K562 (cell line): ENCODE data around the gene ZNF607. TPM values are rescaled to one million over a fixed set of nuclear protein-coding genes. Genes with fewer than 3 reads are reported as not detected.
A peak's percentile ranks its signal among the peaks of the same experiment; 100 is the strongest.

Experiments
- ARID2 ChIP-seq: fragments of 450-650 bp; IDR thresholded peaks from 2 replicates; pipeline ENCODE4 v1.6.1; 2017; ENCODE audit warnings: antibody characterized with exemption, mild to moderate bottlenecking
- CBX8 ChIP-seq: fragments of 200-600 bp; sonication (generic); IDR thresholded peaks from 2 replicates; pipeline ENCODE4 v1.6.1; 2012; ENCODE audit warnings: borderline replicate concordance, mixed run types, low read depth, mild to moderate bottlenecking, moderate library complexity, mixed read lengths, low read length, control low read depth, inconsistent platforms; ENCODE audit not compliant: poor library complexity, severe bottlenecking; ENCODE audit errors: extremely low read depth
- CREB5 ChIP-seq: fragments of 250-450 bp; sonication (Bioruptor Pico); IDR thresholded peaks from 2 replicates; pipeline ENCODE4 v1.5.0; 2020; ENCODE audit warnings: mild to moderate bottlenecking
- ETS2 ChIP-seq: IDR thresholded peaks from 2 replicates; pipeline ENCODE4 v1.6.1; 2016; ENCODE audit warnings: borderline replicate concordance, missing genetic modification characterization, mild to moderate bottlenecking, moderate library complexity, missing compliant biosample characterization; ENCODE audit not compliant: poor library complexity, severe bottlenecking
- GABPB1 ChIP-seq: sonication (generic); formaldehyde crosslinking; IDR thresholded peaks from 2 replicates; pipeline ENCODE4 v1.8.0; 2022; ENCODE audit warnings: mild to moderate bottlenecking, missing genetic modification reagents
- HCFC1 ChIP-seq: IDR thresholded peaks from 2 replicates; pipeline ENCODE4 v1.6.1; 2012; ENCODE audit warnings: low read depth, low read length, improper control_type of control experiment
- HDGF ChIP-seq: fragments of 450-650 bp; IDR thresholded peaks from 2 replicates; pipeline ENCODE4 v1.6.1; 2016
- HOXB6 ChIP-seq: fragments of 250-450 bp; sonication (Bioruptor Pico); IDR thresholded peaks from 2 replicates; pipeline ENCODE4 v1.5.1; 2022; ENCODE audit warnings: mild to moderate bottlenecking, borderline replicate concordance
- MIER1 ChIP-seq: fragments of 450-650 bp; IDR thresholded peaks from 2 replicates; pipeline ENCODE4 v1.6.1; 2016; ENCODE audit warnings: antibody characterized with exemption, mild to moderate bottlenecking, low read depth
- MXI1 ChIP-seq: IDR thresholded peaks from 2 replicates; pipeline ENCODE4 v1.6.1; 2011; ENCODE audit warnings: low read depth, mild to moderate bottlenecking, improper control_type of control experiment, low read length
- PHB ChIP-seq: fragments of 250-450 bp; sonication (Bioruptor Pico); IDR thresholded peaks from 2 replicates; pipeline ENCODE4 v1.5.0; 2021
- PYGO2 ChIP-seq: fragments of 450-650 bp; IDR thresholded peaks from 2 replicates; pipeline ENCODE4 v1.6.1; 2016; ENCODE audit warnings: mild to moderate bottlenecking, missing genetic modification characterization, moderate library complexity, missing compliant biosample characterization
- RB1 ChIP-seq: fragments of 450-650 bp; IDR thresholded peaks from 2 replicates; pipeline ENCODE4 v1.6.1; 2017; ENCODE audit warnings: low read depth, mild to moderate bottlenecking
- RBBP5 ChIP-seq: fragments of 200-600 bp; sonication (generic); IDR thresholded peaks from 2 replicates; pipeline ENCODE4 v1.6.1; 2012; ENCODE audit warnings: borderline replicate concordance, mild to moderate bottlenecking, low read length, control low read depth, inconsistent platforms; ENCODE audit not compliant: insufficient read depth, poor library complexity, severe bottlenecking
- TARDBP ChIP-seq: fragments of 450-650 bp; IDR thresholded peaks from 2 replicates; pipeline ENCODE4 v1.6.1; 2016
- ZFP91 ChIP-seq: sonication (generic); formaldehyde crosslinking; IDR thresholded peaks from 2 replicates; pipeline ENCODE4 v1.8.0; 2022; ENCODE audit warnings: mild to moderate bottlenecking, missing genetic modification reagents
- ZNF398 ChIP-seq: fragments of 250-450 bp; sonication (Bioruptor Pico); IDR thresholded peaks from 2 replicates; pipeline ENCODE4 v1.8.0; 2021; ENCODE audit warnings: moderate library complexity, mild to moderate bottlenecking, inconsistent platforms
- polyA plus RNA-seq, 8 experiments: library from polyadenylated mRNA; depleted of rRNA in 4 of 8; stranded (reverse) in 5 of 8; unstranded in 3 of 8; fragments of >200 nt; fragmentation: Nextera tagmentation in 2 of 8; fragmentation: Illumina TruSeq in 1 of 8; extraction: Ambion mirVana in 2 of 8; extraction: Trizol in 1 of 8; gene quantifications; 2 replicates each; pipeline versions ENCODE4 v1.2.1 to v1.2.3, GENCODE V29; 2011 to 2014; ENCODE audit warnings: inconsistent platforms in 1 of 8, missing spikeins in 1 of 8
- total RNA-seq, 7 experiments: library from RNA; depleted of rRNA in 6 of 7; stranded (reverse); fragments of >200 nt in 6 of 7; fragmentation: Illumina TruSeq in 2 of 7; extraction: Trizol in 2 of 7; gene quantifications; 2 replicates each; pipeline versions ENCODE4 v1.2.1 to v1.2.3, GENCODE V29; 2011 to 2021; ENCODE audit warnings: low replicate concordance in 1 of 7
- TF ChIP-seq, protein P1 (sequence below): fragments of 150-350 bp; conservative IDR thresholded peaks from 2 replicates; pipeline ENCODE4 v1.6.1; 2014; ENCODE audit warnings: low read length

ZNF607 gene
- total and polyA plus RNA-seq, 9 of the 15 experiments (the other 6 are each of a cell fraction or from before 2014, with no cell fraction given) = 0.65 to 5.1 (median 3.6) TPM

- TF ChIP-seq HOXB6 (CRISPR knock-in tag) (no peak), HCFC1 (no peak), PHB (CRISPR knock-in tag) (no peak), RB1 (no peak; the same call in 1 of the 2 replicates), ZFP91 (CRISPR knock-in tag) (no peak), TARDBP (no peak), RBBP5 (no peak), MXI1 (peak; percentile 50; the same call in 1 of the 2 replicates), GABPB1 (CRISPR knock-in tag) (no peak), ETS2 (no peak), ZNF398 (CRISPR knock-in tag) (no peak), HDGF (no peak), PYGO2 (no peak), ARID2 (no peak), MIER1 (no peak), CREB5 (no peak), CBX8 (no peak)
- TF ChIP-seq, protein P1, sequence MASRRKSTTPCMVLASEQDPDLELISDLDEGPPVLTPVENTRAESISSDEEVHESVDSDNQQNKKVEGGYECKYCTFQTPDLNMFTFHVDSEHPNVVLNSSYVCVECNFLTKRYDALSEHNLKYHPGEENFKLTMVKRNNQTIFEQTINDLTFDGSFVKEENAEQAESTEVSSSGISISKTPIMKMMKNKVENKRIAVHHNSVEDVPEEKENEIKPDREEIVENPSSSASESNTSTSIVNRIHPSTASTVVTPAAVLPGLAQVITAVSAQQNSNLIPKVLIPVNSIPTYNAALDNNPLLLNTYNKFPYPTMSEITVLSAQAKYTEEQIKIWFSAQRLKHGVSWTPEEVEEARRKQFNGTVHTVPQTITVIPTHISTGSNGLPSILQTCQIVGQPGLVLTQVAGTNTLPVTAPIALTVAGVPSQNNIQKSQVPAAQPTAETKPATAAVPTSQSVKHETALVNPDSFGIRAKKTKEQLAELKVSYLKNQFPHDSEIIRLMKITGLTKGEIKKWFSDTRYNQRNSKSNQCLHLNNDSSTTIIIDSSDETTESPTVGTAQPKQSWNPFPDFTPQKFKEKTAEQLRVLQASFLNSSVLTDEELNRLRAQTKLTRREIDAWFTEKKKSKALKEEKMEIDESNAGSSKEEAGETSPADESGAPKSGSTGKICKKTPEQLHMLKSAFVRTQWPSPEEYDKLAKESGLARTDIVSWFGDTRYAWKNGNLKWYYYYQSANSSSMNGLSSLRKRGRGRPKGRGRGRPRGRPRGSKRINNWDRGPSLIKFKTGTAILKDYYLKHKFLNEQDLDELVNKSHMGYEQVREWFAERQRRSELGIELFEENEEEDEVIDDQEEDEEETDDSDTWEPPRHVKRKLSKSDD = no peak
These were observed at the start of gene ZNF607 (continued) for GRCh38 chr19:37719111-37719926.
